DND-41 (cell line): ENCODE results near the gene PCDHA6.

ENCODE experiments used
- ATAC-seq: fragments of 200-7000 bp; cut with Tn5 transposase; 3 replicates; pipeline ENCODE4 v1.9.1; 2021; ENCODE audit warnings: low read depth; ENCODE audit not compliant: insufficient read depth
- DNase-seq: peaks from one replicate; pipeline ENCODE4 v3.0.0-alpha.2; 2020
- H2AFZ ChIP-seq: 2 replicates; pipeline ENCODE4 v1.6.0; 2012; ENCODE audit warnings: low read depth, low read length
- H3K27ac ChIP-seq: 2 replicates; pipeline ENCODE4 v1.5.1; 2012; ENCODE audit warnings: low read length, inconsistent platforms
- H3K27me3 ChIP-seq: fragments of 200-600 bp; sonication (generic); 2 replicates; pipeline ENCODE4 v1.6.0; 2012; ENCODE audit warnings: low read length, mild to moderate bottlenecking, inconsistent platforms; ENCODE audit not compliant: insufficient read depth, poor library complexity
- H3K36me3 ChIP-seq: 2 replicates; pipeline ENCODE4 v1.5.1; 2012; ENCODE audit warnings: low read length, inconsistent platforms; ENCODE audit not compliant: insufficient read depth
- H3K4me1 ChIP-seq: 2 replicates; pipeline ENCODE4 v1.5.1; 2012; ENCODE audit warnings: mild to moderate bottlenecking, low read length; ENCODE audit not compliant: insufficient read depth
- H3K4me2 ChIP-seq: 2 replicates; pipeline ENCODE4 v1.6.0; 2012; ENCODE audit warnings: mild to moderate bottlenecking, moderate library complexity, low read length, inconsistent platforms; ENCODE audit not compliant: insufficient read depth
- H3K4me3 ChIP-seq, 2 experiments: fragments of 200-600 bp in 1 of 2; shearing (Covaris generic) in 1 of 2; 2 replicates each; pipeline ENCODE4 v1.5.1; 2012 to 2016; ENCODE audit warnings: inconsistent platforms in 2 of 2, low read length in 2 of 2, mild to moderate bottlenecking in 2 of 2, low read depth in 1 of 2, moderate library complexity in 1 of 2
- H3K79me2 ChIP-seq: 2 replicates; pipeline ENCODE4 v1.6.0; 2012; ENCODE audit warnings: low read length, inconsistent platforms; ENCODE audit not compliant: insufficient read depth
- H3K9ac ChIP-seq: 2 replicates; pipeline ENCODE4 v1.6.0; 2012; ENCODE audit warnings: low read depth, mild to moderate bottlenecking, inconsistent platforms, low read length, moderate library complexity
- H3K9me3 ChIP-seq: 2 replicates; pipeline ENCODE4 v1.5.1; 2012; ENCODE audit warnings: low read length, moderate library complexity, mild to moderate bottlenecking, inconsistent platforms; ENCODE audit not compliant: insufficient read depth, severe bottlenecking
- H4K20me1 ChIP-seq: 2 replicates; pipeline ENCODE4 v1.6.0; 2012; ENCODE audit warnings: low read length; ENCODE audit not compliant: insufficient read depth
- CTCF ChIP-seq: IDR thresholded peaks from 2 replicates; pipeline ENCODE4 v1.5.1; 2012; ENCODE audit warnings: borderline replicate concordance, low read length, moderate library complexity, mild to moderate bottlenecking; ENCODE audit not compliant: poor library complexity, severe bottlenecking; ENCODE audit errors: extremely low read depth
- EZH2 ChIP-seq: IDR thresholded peaks from 3 replicates; pipeline ENCODE4 v1.6.1; 2012; ENCODE audit warnings: borderline replicate concordance, low read depth, mild to moderate bottlenecking, moderate library complexity, low read length, inconsistent platforms; ENCODE audit not compliant: severe bottlenecking

PCDHA6 gene

GRCh38 chr5:140877262-140877581 lies 49.5 kb downstream of the PCDHA6 start:
- Histone ChIP-seq H3K27ac (no peak overlapping the region), H3K9ac (no peak overlapping the region), H3K27me3 (peaks cover 2% of the 10 kb centered on the region), H4K20me1 (no peaks in the 10 kb centered on the region), H3K36me3 (no peaks in the 10 kb centered on the region), H3K4me2 (no peak overlapping the region), H3K79me2 (no peaks in the 10 kb centered on the region), H3K4me1 (no peaks in the 10 kb centered on the region), H2AFZ (no peak overlapping the region), H3K4me3 (no peak overlapping the region), H3K9me3 (no peaks in the 10 kb centered on the region)
- no peak for TF ChIP-seq EZH2
- TF ChIP-seq CTCF: no peak
- ATAC-seq: no peak
- DNase-seq: no peak
